Neural cell (in vitro differentiated cells): ENCODE measurements around the gene RAF1. TPM values are rescaled to one million over a fixed set of nuclear protein-coding genes. Genes with fewer than 3 reads are reported as not detected.

Experiments used
- H2AFZ ChIP-seq: fragments of 200-600, 300-800 bp; sonication (generic), shearing (Covaris generic); 2 replicates; pipeline ENCODE4 v1.6.0; 2014; ENCODE audit warnings: low read depth, mild to moderate bottlenecking, antibody characterized with exemption, low read length, moderate library complexity
- H3F3A ChIP-seq: fragments of 200-600 bp; shearing (Covaris generic); 2 replicates; pipeline ENCODE4 v1.6.1; 2016; ENCODE audit warnings: mild to moderate bottlenecking, moderate library complexity, mixed read lengths, antibody characterized with exemption, low read length; ENCODE audit not compliant: insufficient read depth, poor library complexity, severe bottlenecking
- H3K27ac ChIP-seq: fragments of 200-600, 300-800 bp; sonication (generic), shearing (Covaris generic); 2 replicates; pipeline ENCODE4 v1.5.1; 2014; ENCODE audit warnings: mild to moderate bottlenecking, low read length, moderate library complexity
- H3K27me3 ChIP-seq: fragments of 300-800, 200-600 bp; sonication (generic), shearing (Covaris generic); 2 replicates; pipeline ENCODE4 v1.6.0; 2014; ENCODE audit warnings: mild to moderate bottlenecking, low read depth, low read length, moderate library complexity; ENCODE audit not compliant: insufficient read depth
- H3K36me3 ChIP-seq: fragments of 300-800, 200-600 bp; sonication (generic), shearing (Covaris generic); 2 replicates; pipeline ENCODE4 v1.5.1; 2014; ENCODE audit warnings: mild to moderate bottlenecking, antibody characterized with exemption, low read length, moderate library complexity; ENCODE audit not compliant: insufficient read depth
- H3K4me2 ChIP-seq: fragments of 300-800, 200-600 bp; sonication (generic), shearing (Covaris generic); 2 replicates; pipeline ENCODE4 v1.6.0; 2014; ENCODE audit warnings: mild to moderate bottlenecking, low read length
- H3K4me3 ChIP-seq: fragments of 300-800, 200-600 bp; sonication (generic), shearing (Covaris generic); 2 replicates; pipeline ENCODE4 v1.5.1; 2014; ENCODE audit warnings: mild to moderate bottlenecking, low read length, moderate library complexity
- H3K79me2 ChIP-seq: fragments of 200-600 bp; shearing (Covaris generic); replicated peaks from 2 replicates; pipeline ENCODE4 v1.6.0; 2014; ENCODE audit warnings: mild to moderate bottlenecking, low read length, moderate library complexity; ENCODE audit not compliant: insufficient read depth
- H3K9ac ChIP-seq: fragments of 300-800, 200-600 bp; sonication (generic), shearing (Covaris generic); 2 replicates; pipeline ENCODE4 v1.6.1; 2016; ENCODE audit warnings: mild to moderate bottlenecking, low read length, mixed read lengths
- H3K9me2 ChIP-seq: fragments of 200-600 bp; shearing (Covaris generic); 2 replicates; pipeline ENCODE4 v1.6.1; 2016; ENCODE audit warnings: mild to moderate bottlenecking, low read length, mixed read lengths; ENCODE audit not compliant: insufficient read depth
- H3K9me3 ChIP-seq: fragments of 200-600, 300-800 bp; sonication (generic), shearing (Covaris generic); 2 replicates; pipeline ENCODE4 v1.6.1; 2016; ENCODE audit warnings: mild to moderate bottlenecking, mixed run types, low read length, moderate library complexity, mixed read lengths
- H4K20me1 ChIP-seq: fragments of 200-600 bp; shearing (Covaris generic); 2 replicates; pipeline ENCODE4 v1.6.1; 2016; ENCODE audit warnings: mild to moderate bottlenecking, mixed run types; ENCODE audit not compliant: insufficient read depth
- CTCF ChIP-seq: fragments of 450-650 bp; IDR thresholded peaks from 2 replicates; pipeline ENCODE4 v1.5.1; 2014; ENCODE audit warnings: antibody characterized with exemption, mild to moderate bottlenecking, moderate library complexity; ENCODE audit not compliant: poor library complexity, severe bottlenecking
- EP300 ChIP-seq: fragments of 450-650 bp; conservative IDR thresholded peaks from 2 replicates; pipeline ENCODE4 v1.6.1; 2014; ENCODE audit warnings: antibody characterized with exemption, mild to moderate bottlenecking, moderate library complexity; ENCODE audit not compliant: poor library complexity, severe bottlenecking
- EZH2 ChIP-seq: fragments of 200-600, 300-800 bp; shearing (Covaris generic), sonication (generic); IDR thresholded peaks from 2 replicates; pipeline ENCODE4 v1.6.1; 2014; ENCODE audit warnings: antibody characterized with exemption, low read length, borderline replicate concordance, mild to moderate bottlenecking; ENCODE audit not compliant: insufficient read depth, poor library complexity, severe bottlenecking
- MXI1 ChIP-seq: fragments of 450-650 bp; conservative IDR thresholded peaks from 2 replicates; pipeline ENCODE4 v1.6.1; 2014; ENCODE audit warnings: antibody characterized with exemption, mild to moderate bottlenecking; ENCODE audit not compliant: poor library complexity, severe bottlenecking
- POLR2AphosphoS5 ChIP-seq: IDR thresholded peaks from 2 replicates; pipeline ENCODE4 v1.6.1; 2012
- RAD21 ChIP-seq: fragments of 450-650 bp; conservative IDR thresholded peaks from 2 replicates; pipeline ENCODE4 v1.6.1; 2014; ENCODE audit warnings: antibody characterized with exemption, mild to moderate bottlenecking, moderate library complexity
- REST ChIP-seq: IDR thresholded peaks from 2 replicates; pipeline ENCODE4 v1.6.1; 2012; ENCODE audit warnings: borderline replicate concordance
- SMC3 ChIP-seq: fragments of 450-650 bp; conservative IDR thresholded peaks from 2 replicates; pipeline ENCODE4 v1.6.1; 2014; ENCODE audit warnings: antibody characterized with exemption, mild to moderate bottlenecking, moderate library complexity; ENCODE audit not compliant: poor library complexity
- TAF1 ChIP-seq: IDR thresholded peaks from 2 replicates; pipeline ENCODE4 v1.6.1; 2012; ENCODE audit warnings: low read depth
- polyA plus RNA-seq: library from polyadenylated mRNA; depleted of rRNA; stranded (reverse); fragments of >200 nt; gene quantifications from 2 replicates; pipeline ENCODE4 v1.2.3, GENCODE V29; 2014

RAF1 gene
- polyA plus RNA-seq, 1 donor from 2014 or later = 215 TPM

- no peaks in the 10 kb centered on the region for H3K9me2 ChIP-seq
- no peaks in the 10 kb centered on the region for H3F3A ChIP-seq
- H2AFZ ChIP-seq = no peak overlapping the region
- H3K27ac ChIP-seq = no peak overlapping the region
- H3K36me3 ChIP-seq = no peaks in the 10 kb centered on the region
- H4K20me1 ChIP-seq = no peaks in the 10 kb centered on the region
- H3K79me2 ChIP-seq = no peaks in the 10 kb centered on the region
- H3K9ac ChIP-seq = no peak overlapping the region
- no peak for TF ChIP-seq TAF1
- TF ChIP-seq REST = no peak
- TF ChIP-seq SMC3 = no peak
- no peak for TF ChIP-seq MXI1
- no peak for TF ChIP-seq RAD21
- TF ChIP-seq EP300 = no peak
- TF ChIP-seq EZH2 = no peak
- no peak for TF ChIP-seq POLR2AphosphoS5
- no peak for TF ChIP-seq CTCF
- no peaks in the 10 kb centered on the region for H3K9me3 ChIP-seq
- H3K4me2 ChIP-seq = no peak overlapping the region
- no peak overlapping the region for H3K4me3 ChIP-seq
- no peaks in the 10 kb centered on the region for H3K27me3 ChIP-seq
Observed at GRCh38 chr3:12705981-12706380, 42.1 kb upstream of the RAF1 start.

GRCh38 chr3:12705374-12705926 lies 41.5 kb upstream of the RAF1 start:
- Histone ChIP-seq H3K27me3 (no peaks in the 10 kb centered on the region), H4K20me1 (no peaks in the 10 kb centered on the region), H3K79me2 (no peaks in the 10 kb centered on the region), H3K9ac (no peak overlapping the region), H3K9me2 (no peaks in the 10 kb centered on the region), H3K9me3 (no peaks in the 10 kb centered on the region), H3K36me3 (no peaks in the 10 kb centered on the region), H3F3A (no peaks in the 10 kb centered on the region), H2AFZ (no peak overlapping the region), H3K4me3 (no peak overlapping the region), H3K4me2 (no peak overlapping the region), H3K27ac (no peak overlapping the region)
- TF ChIP-seq CTCF (no peak), MXI1 (no peak), EP300 (no peak), EZH2 (no peak), RAD21 (no peak), POLR2AphosphoS5 (no peak), TAF1 (no peak), REST (no peak), SMC3 (no peak)
